Sigmoid colon (tissue), 4 donors: Measurements from ENCODE around the gene MAGEA9B.
"Not testable (repeated sequence)": the region's sequence is repeated elsewhere in the genome, so short reads cannot be mapped to it uniquely, and the experiment has no call there.

Source experiments
- POLR2A ChIP-seq, 2 donors: fragments of 450-650 bp; IDR thresholded peaks; one replicate each; pipeline ENCODE4 v1.6.1; 2016; ENCODE audit warnings: antibody characterized with exemption in 2 of 2, mild to moderate bottlenecking in 2 of 2, moderate library complexity in 2 of 2
- POLR2AphosphoS5 ChIP-seq, 4 donors: sonication (generic); formaldehyde crosslinking; IDR thresholded peaks; one replicate each; pipeline ENCODE4 v1.6.1; 2017; ENCODE audit warnings: antibody characterized with exemption in 4 of 4
- TF ChIP-seq, protein P1 (sequence below), 4 experiments: fragments of 450-650 bp in 3 of 4; fragments of 200-600 bp in 1 of 4; IDR thresholded peaks; one replicate each; pipeline ENCODE4 v1.5.1; 2016 to 2019; ENCODE audit warnings: antibody characterized with exemption in 4 of 4, mild to moderate bottlenecking in 3 of 4, moderate library complexity in 2 of 4

DNA sequence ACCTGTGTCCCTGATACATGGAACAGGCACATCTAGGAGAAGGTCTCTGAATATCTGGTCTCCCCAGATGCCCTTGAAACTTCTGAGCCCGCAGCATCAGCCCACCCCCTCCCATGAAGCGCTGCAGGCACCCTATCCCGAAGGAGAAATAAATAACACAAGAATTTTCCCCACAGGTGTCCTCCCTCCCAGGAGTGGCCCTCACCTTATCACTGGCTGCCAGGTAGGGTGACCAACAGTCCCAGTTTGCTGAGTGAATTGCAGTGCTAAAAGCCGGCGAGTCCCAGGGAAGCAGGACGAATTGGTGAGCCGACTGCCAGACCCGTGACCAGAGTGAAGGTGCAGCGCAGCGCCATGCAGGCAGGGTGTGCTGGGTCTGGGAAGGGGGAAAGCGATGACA is 53.3 kb downstream of the MAGEA9B start:
- not testable (repeated sequence) for TF ChIP-seq POLR2AphosphoS5, POLR2A (IDR thresholded peaks at IDR 0.05)
- TF ChIP-seq, protein P1, sequence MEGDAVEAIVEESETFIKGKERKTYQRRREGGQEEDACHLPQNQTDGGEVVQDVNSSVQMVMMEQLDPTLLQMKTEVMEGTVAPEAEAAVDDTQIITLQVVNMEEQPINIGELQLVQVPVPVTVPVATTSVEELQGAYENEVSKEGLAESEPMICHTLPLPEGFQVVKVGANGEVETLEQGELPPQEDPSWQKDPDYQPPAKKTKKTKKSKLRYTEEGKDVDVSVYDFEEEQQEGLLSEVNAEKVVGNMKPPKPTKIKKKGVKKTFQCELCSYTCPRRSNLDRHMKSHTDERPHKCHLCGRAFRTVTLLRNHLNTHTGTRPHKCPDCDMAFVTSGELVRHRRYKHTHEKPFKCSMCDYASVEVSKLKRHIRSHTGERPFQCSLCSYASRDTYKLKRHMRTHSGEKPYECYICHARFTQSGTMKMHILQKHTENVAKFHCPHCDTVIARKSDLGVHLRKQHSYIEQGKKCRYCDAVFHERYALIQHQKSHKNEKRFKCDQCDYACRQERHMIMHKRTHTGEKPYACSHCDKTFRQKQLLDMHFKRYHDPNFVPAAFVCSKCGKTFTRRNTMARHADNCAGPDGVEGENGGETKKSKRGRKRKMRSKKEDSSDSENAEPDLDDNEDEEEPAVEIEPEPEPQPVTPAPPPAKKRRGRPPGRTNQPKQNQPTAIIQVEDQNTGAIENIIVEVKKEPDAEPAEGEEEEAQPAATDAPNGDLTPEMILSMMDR (IDR thresholded peaks at IDR 0.05): not testable (repeated sequence)
